HepG2 (cell line): Measurements from ENCODE around the gene PC. TPM values are rescaled to one million over a fixed set of nuclear protein-coding genes. Genes with fewer than 3 reads are reported as not detected.

ENCODE experiments used
- BRD4 ChIP-seq: sonication (generic); formaldehyde crosslinking; IDR thresholded peaks from 2 replicates; pipeline ENCODE4 v1.4.0; 2020; ENCODE audit warnings: missing genetic modification reagents
- CC2D1A ChIP-seq: sonication (generic); formaldehyde crosslinking; IDR thresholded peaks from 2 replicates; pipeline ENCODE4 v1.8.1; 2023; ENCODE audit warnings: mild to moderate bottlenecking, missing genetic modification reagents
- DNMT1 ChIP-seq: sonication (generic); formaldehyde crosslinking; IDR thresholded peaks from 2 replicates; pipeline ENCODE4 v1.5.1; 2020; ENCODE audit warnings: mild to moderate bottlenecking, missing genetic modification reagents
- EEA1 ChIP-seq: sonication (generic); formaldehyde crosslinking; IDR thresholded peaks from 2 replicates; pipeline ENCODE4 v1.5.1; 2020; ENCODE audit warnings: mild to moderate bottlenecking, missing genetic modification reagents, borderline replicate concordance
- EHMT2 ChIP-seq: fragments of 200-600 bp; sonication (generic); IDR thresholded peaks from 2 replicates; pipeline ENCODE4 v1.7.0; 2017; ENCODE audit warnings: antibody characterized with exemption, low read depth, low read length, borderline replicate concordance
- FOXA3 ChIP-seq: IDR thresholded peaks from 2 replicates; pipeline ENCODE4 v1.6.1; 2016; ENCODE audit warnings: missing genetic modification reagents, missing compliant biosample characterization
- FOXO1 ChIP-seq: sonication (generic); formaldehyde crosslinking; IDR thresholded peaks from 2 replicates; pipeline ENCODE4 v1.4.0; 2020; ENCODE audit warnings: missing genetic modification reagents
- HNF4A ChIP-seq: sonication (generic); formaldehyde crosslinking; IDR thresholded peaks from 2 replicates; pipeline ENCODE4 v1.4.0; 2020; ENCODE audit warnings: missing genetic modification reagents
- HOXD1 ChIP-seq: sonication (generic); formaldehyde crosslinking; IDR thresholded peaks from 2 replicates; pipeline ENCODE4 v1.5.0; 2020; ENCODE audit warnings: missing genetic modification reagents
- SAFB2 ChIP-seq: sonication (generic); formaldehyde crosslinking; IDR thresholded peaks from 2 replicates; pipeline ENCODE4 v1.5.1; 2020; ENCODE audit warnings: missing genetic modification reagents, low read depth, mild to moderate bottlenecking, borderline replicate concordance
- SP140L ChIP-seq: sonication (generic); formaldehyde crosslinking; IDR thresholded peaks from 2 replicates; pipeline ENCODE4 v1.4.0; 2020; ENCODE audit warnings: missing genetic modification reagents, borderline replicate concordance
- THAP11 ChIP-seq: IDR thresholded peaks from 2 replicates; pipeline ENCODE4 v1.6.1; 2016; ENCODE audit warnings: missing biosample characterization, missing genetic modification reagents
- TP53 ChIP-seq: sonication (generic); formaldehyde crosslinking; conservative IDR thresholded peaks from 2 replicates; pipeline ENCODE4 v1.4.0; 2020; ENCODE audit warnings: missing genetic modification reagents
- ZFX ChIP-seq: sonication (generic); formaldehyde crosslinking; IDR thresholded peaks from 2 replicates; pipeline ENCODE4 v1.4.0; 2020; ENCODE audit warnings: mild to moderate bottlenecking, low read depth, missing genetic modification reagents, moderate library complexity
- ZNF24 ChIP-seq: fragments of 450-650 bp; IDR thresholded peaks from 2 replicates; pipeline ENCODE4 v1.6.1; 2017; ENCODE audit warnings: antibody characterized with exemption, mild to moderate bottlenecking
- ZNF264 ChIP-seq: sonication (generic); formaldehyde crosslinking; IDR thresholded peaks from 2 replicates; pipeline ENCODE4 v1.4.0; 2020; ENCODE audit warnings: missing genetic modification reagents
- ZNF292 ChIP-seq: sonication (generic); formaldehyde crosslinking; IDR thresholded peaks from 2 replicates; pipeline ENCODE4 v1.8.1; 2022; ENCODE audit warnings: mild to moderate bottlenecking, low read depth, missing genetic modification reagents, borderline replicate concordance
- ZNF335 ChIP-seq: sonication (generic); formaldehyde crosslinking; IDR thresholded peaks from 2 replicates; pipeline ENCODE4 v1.4.0; 2020; ENCODE audit warnings: missing genetic modification reagents
- ZNF446 ChIP-seq: sonication (generic); formaldehyde crosslinking; IDR thresholded peaks from 2 replicates; pipeline ENCODE4 v1.5.0; 2020; ENCODE audit warnings: mild to moderate bottlenecking, missing genetic modification reagents
- ZNF567 ChIP-seq: sonication (generic); formaldehyde crosslinking; IDR thresholded peaks from 2 replicates; pipeline ENCODE4 v1.8.1; 2023; ENCODE audit warnings: mild to moderate bottlenecking, missing genetic modification reagents, borderline replicate concordance
- ZNF616 ChIP-seq: sonication (generic); formaldehyde crosslinking; IDR thresholded peaks from 2 replicates; pipeline ENCODE4 v1.5.0; 2020; ENCODE audit warnings: low read depth, mild to moderate bottlenecking, missing genetic modification reagents
- polyA plus RNA-seq, 8 experiments: library from polyadenylated mRNA; depleted of rRNA in 3 of 8; stranded (reverse) in 7 of 8; unstranded in 1 of 8; fragments of >200 nt; fragmentation: Illumina TruSeq in 4 of 8; extraction: Trizol in 4 of 8; gene quantifications; 2 replicates each; pipeline versions ENCODE4 v1.2.1 to v1.2.3, GENCODE V29; 2011 to 2016; ENCODE audit warnings: low read depth in 4 of 8, missing spikeins in 1 of 8, mixed read lengths in 1 of 8; ENCODE audit not compliant: insufficient read depth in 1 of 8
- total RNA-seq, 5 experiments: library from RNA; depleted of rRNA; stranded (reverse); fragments of >200 nt; fragmentation: Illumina TruSeq; extraction: Trizol; gene quantifications; 2 replicates each; pipeline ENCODE4 v1.2.3, GENCODE V29; 2016; ENCODE audit warnings: low read depth in 1 of 5
- TF ChIP-seq, protein P1 (sequence below): sonication (generic); formaldehyde crosslinking; IDR thresholded peaks from 2 replicates; pipeline ENCODE4 v1.8.1; 2023; ENCODE audit warnings: missing genetic modification reagents, mild to moderate bottlenecking, borderline replicate concordance
- TF ChIP-seq, protein P2 (sequence below): IDR thresholded peaks from 2 replicates; pipeline ENCODE4 v1.6.1; 2016
- TF ChIP-seq, protein P3 (sequence below): sonication (generic); formaldehyde crosslinking; IDR thresholded peaks from 2 replicates; pipeline ENCODE4 v1.8.1; 2022; ENCODE audit warnings: low read depth, mild to moderate bottlenecking, missing genetic modification reagents
- TF ChIP-seq, protein P4 (sequence below): sonication (generic); formaldehyde crosslinking; IDR thresholded peaks from 2 replicates; pipeline ENCODE4 v1.8.0; 2022; ENCODE audit warnings: mild to moderate bottlenecking, missing genetic modification reagents; ENCODE audit not compliant: insufficient replicate concordance

PC gene
- total and polyA plus RNA-seq, 2 of the 13 experiments (the other 11 are each of a cell fraction or from before 2014, with no cell fraction given), result 29.0 to 39.0 TPM

DNA sequence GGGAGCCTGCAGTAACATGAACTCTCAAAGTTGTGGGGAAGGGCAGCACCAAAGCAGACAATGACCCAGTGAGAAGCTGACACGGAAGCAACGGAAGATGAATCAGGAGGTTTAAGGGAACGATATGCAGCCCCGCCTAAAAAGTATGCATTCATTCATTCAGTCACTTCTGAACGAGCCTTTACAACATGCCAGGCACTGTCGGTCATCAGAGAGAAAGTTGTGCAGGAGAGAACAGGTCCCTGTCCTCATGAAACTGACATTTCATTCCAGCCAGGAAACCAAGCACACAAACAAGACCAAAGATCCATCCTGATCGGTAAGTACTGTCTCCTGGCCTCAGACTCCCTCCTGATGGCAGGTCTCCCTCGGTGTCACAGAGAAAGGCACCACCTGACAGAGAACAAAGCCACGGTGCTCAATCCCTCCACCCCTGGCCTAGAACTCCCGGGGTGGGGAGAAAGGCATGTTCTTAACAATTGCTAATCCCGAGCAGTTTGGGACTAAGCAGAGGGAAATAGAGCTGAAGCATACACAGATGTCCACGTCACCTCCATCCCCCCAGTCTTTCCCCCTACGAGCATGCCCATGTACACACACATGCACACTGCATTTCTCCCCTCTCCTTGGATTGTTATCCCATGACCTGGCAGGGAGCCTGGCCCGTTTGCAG is 52.0 kb downstream of the PC start (continued):
- peak; percentile 45; the same call in 1 of the 2 replicates for TF ChIP-seq ZNF616 (CRISPR knock-in tag)
- peak; percentile 28; the same call in 1 of the 2 replicates for TF ChIP-seq SAFB2
- TF ChIP-seq, protein P1, sequence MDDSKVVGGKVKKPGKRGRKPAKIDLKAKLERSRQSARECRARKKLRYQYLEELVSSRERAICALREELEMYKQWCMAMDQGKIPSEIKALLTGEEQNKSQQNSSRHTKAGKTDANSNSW (CRISPR knock-in tag), result no peak
- no peak for TF ChIP-seq EHMT2
- TF ChIP-seq ZNF264 (CRISPR knock-in tag), result no peak
- TF ChIP-seq, protein P2, sequence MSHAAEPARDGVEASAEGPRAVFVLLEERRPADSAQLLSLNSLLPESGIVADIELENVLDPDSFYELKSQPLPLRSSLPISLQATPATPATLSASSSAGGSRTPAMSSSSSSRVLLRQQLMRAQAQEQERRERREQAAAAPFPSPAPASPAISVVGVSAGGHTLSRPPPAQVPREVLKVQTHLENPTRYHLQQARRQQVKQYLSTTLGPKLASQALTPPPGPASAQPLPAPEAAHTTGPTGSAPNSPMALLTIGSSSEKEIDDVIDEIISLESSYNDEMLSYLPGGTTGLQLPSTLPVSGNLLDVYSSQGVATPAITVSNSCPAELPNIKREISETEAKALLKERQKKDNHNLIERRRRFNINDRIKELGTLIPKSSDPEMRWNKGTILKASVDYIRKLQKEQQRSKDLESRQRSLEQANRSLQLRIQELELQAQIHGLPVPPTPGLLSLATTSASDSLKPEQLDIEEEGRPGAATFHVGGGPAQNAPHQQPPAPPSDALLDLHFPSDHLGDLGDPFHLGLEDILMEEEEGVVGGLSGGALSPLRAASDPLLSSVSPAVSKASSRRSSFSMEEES (CRISPR knock-in tag), result 0 out of 2 replicates have a peak, but pooled peaks have one; percentile 22
- TF ChIP-seq, protein P3, sequence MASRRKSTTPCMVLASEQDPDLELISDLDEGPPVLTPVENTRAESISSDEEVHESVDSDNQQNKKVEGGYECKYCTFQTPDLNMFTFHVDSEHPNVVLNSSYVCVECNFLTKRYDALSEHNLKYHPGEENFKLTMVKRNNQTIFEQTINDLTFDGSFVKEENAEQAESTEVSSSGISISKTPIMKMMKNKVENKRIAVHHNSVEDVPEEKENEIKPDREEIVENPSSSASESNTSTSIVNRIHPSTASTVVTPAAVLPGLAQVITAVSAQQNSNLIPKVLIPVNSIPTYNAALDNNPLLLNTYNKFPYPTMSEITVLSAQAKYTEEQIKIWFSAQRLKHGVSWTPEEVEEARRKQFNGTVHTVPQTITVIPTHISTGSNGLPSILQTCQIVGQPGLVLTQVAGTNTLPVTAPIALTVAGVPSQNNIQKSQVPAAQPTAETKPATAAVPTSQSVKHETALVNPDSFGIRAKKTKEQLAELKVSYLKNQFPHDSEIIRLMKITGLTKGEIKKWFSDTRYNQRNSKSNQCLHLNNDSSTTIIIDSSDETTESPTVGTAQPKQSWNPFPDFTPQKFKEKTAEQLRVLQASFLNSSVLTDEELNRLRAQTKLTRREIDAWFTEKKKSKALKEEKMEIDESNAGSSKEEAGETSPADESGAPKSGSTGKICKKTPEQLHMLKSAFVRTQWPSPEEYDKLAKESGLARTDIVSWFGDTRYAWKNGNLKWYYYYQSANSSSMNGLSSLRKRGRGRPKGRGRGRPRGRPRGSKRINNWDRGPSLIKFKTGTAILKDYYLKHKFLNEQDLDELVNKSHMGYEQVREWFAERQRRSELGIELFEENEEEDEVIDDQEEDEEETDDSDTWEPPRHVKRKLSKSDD (CRISPR knock-in tag), result peak; percentile 40; the same call in 1 of the 2 replicates
- peak; percentile 48 for TF ChIP-seq HNF4A (CRISPR knock-in tag)
- TF ChIP-seq, protein P4, sequence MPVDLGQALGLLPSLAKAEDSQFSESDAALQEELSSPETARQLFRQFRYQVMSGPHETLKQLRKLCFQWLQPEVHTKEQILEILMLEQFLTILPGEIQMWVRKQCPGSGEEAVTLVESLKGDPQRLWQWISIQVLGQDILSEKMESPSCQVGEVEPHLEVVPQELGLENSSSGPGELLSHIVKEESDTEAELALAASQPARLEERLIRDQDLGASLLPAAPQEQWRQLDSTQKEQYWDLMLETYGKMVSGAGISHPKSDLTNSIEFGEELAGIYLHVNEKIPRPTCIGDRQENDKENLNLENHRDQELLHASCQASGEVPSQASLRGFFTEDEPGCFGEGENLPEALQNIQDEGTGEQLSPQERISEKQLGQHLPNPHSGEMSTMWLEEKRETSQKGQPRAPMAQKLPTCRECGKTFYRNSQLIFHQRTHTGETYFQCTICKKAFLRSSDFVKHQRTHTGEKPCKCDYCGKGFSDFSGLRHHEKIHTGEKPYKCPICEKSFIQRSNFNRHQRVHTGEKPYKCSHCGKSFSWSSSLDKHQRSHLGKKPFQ (CRISPR knock-in tag), result peak; percentile 29
- TF ChIP-seq DNMT1 (CRISPR knock-in tag), result no peak
- TF ChIP-seq CC2D1A (CRISPR knock-in tag), result no peak
- TF ChIP-seq EEA1 (CRISPR knock-in tag), result no peak
- TF ChIP-seq FOXO1 (CRISPR knock-in tag), result peak; percentile 45
- no peak for TF ChIP-seq ZNF446 (CRISPR knock-in tag)
- TF ChIP-seq SP140L, result no peak
- peak; percentile 88 for TF ChIP-seq ZNF24
- TF ChIP-seq ZNF567 (CRISPR knock-in tag), result no peak
- peak; percentile 29; the same call in 1 of the 2 replicates for TF ChIP-seq BRD4 (CRISPR knock-in tag)
- peak; percentile 88; the same call in 1 of the 2 replicates for TF ChIP-seq ZNF292
- no peak for TF ChIP-seq HOXD1 (CRISPR knock-in tag)
- no peak for TF ChIP-seq ZFX (CRISPR knock-in tag)
- peak; percentile 12; the same call in 1 of the 2 replicates for TF ChIP-seq ZNF335 (CRISPR knock-in tag)
- TF ChIP-seq FOXA3 (CRISPR knock-in tag), result peak; percentile 24; the same call in 1 of the 2 replicates
- TF ChIP-seq THAP11 (CRISPR knock-in tag), result no peak
- no peak for TF ChIP-seq TP53
